ENCODE results near the gene PRKG1.

DNA sequence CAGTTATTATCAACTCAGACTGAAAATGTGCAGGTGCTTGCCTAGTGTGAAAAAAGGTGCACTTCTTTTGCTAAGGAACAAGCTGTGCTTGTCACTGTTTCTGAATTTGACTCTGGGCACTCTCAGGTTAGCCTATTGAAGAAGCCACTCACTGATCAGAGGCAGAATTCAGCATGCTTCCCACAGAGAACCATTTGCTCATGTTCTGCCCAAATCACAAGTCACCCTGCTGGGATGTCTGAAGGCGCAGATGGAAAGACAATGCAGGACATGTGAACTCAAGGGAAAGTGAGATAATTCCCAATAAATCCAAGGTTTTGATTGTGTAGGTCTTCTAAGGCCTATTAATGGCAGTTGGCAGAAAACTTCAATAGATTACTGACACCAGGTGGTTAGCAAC lies 672.9 kb downstream of the PRKG1 start:
- TF ChIP-seq, protein P1, sequence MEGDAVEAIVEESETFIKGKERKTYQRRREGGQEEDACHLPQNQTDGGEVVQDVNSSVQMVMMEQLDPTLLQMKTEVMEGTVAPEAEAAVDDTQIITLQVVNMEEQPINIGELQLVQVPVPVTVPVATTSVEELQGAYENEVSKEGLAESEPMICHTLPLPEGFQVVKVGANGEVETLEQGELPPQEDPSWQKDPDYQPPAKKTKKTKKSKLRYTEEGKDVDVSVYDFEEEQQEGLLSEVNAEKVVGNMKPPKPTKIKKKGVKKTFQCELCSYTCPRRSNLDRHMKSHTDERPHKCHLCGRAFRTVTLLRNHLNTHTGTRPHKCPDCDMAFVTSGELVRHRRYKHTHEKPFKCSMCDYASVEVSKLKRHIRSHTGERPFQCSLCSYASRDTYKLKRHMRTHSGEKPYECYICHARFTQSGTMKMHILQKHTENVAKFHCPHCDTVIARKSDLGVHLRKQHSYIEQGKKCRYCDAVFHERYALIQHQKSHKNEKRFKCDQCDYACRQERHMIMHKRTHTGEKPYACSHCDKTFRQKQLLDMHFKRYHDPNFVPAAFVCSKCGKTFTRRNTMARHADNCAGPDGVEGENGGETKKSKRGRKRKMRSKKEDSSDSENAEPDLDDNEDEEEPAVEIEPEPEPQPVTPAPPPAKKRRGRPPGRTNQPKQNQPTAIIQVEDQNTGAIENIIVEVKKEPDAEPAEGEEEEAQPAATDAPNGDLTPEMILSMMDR (IDR thresholded peaks at IDR 0.05), result no peak
- TF ChIP-seq POLR2A (IDR thresholded peaks at IDR 0.05; ENCODE audit: low read depth), result no peak
- no peak for TF ChIP-seq EP300 (IDR thresholded peaks at IDR 0.05)

All from esophagus muscularis mucosa (tissue), 4 donors.